ENCODE data around the gene ALDH1A1. TPM values are rescaled to one million over a fixed set of nuclear protein-coding genes. Genes with fewer than 3 reads are reported as not detected.
A peak's percentile ranks its signal among the peaks of the same experiment; 100 is the strongest.

The ALDH1A1 gene
- total and polyA plus RNA-seq, 9 of the 15 experiments (the other 6 are each of a cell fraction or from before 2014, with no cell fraction given), result 1.8 to 86.3 (median 24.4) TPM

DNA sequence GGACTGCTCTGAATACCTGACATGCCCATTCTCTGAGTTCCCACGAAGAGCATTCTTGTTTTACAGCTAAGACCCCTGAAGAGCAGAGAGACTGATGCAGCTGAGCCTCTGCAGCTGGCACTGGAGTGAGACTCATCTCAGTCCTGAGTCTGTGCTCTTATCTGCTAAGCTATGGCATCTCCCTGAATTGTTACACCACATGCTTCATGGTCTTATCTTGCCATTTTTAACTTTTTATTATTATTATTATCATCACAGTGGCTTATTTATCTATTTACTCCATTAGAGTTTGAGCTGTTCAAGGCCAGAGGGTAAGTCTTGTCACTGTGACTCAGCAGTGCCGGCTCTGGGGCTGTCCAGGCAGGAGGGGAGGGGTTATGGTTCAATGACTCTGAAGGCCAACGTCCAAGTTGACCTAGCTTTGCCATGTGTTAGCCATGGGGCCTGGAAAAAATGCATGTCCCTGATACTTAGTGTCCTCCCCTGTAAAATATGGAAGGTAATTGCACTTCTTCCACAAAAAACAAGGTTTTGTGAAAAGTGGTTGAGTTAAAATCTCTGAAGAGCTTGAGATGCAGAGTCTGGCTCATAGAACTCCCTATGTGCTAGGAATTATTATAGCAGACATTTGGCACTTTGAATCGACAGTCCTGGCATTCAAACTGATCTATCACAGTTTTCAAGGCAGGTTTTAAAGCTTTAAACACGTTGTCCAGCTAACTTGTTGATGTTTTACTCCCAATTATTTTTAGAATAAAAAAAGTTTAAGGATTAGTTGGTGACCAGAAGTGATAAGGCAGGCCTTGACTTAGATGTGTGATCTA lies 94.6 kb downstream of the ALDH1A1 start (continued):
- TF ChIP-seq NR2C1 (IDR thresholded peaks at IDR 0.05) (peak; percentile 73), NR2C1 (tag; IDR thresholded peaks at IDR 0.05) (peak; percentile 63; the same call in 1 of the 2 replicates), XRCC4 (IDR thresholded peaks at IDR 0.05; ENCODE audit: extremely low read depth, insufficient read depth, insufficient read length) (no peak), MYC (IDR thresholded peaks at IDR 0.05; ENCODE audit: low read depth, low read length) (peak; percentile 45; the same call in 1 of the 2 replicates), MYC (CRISPR knock-in tag; IDR thresholded peaks at IDR 0.05; ENCODE audit: borderline replicate concordance, low read depth) (no peak), ZNF197 (CRISPR knock-in tag; IDR thresholded peaks at IDR 0.05; ENCODE audit: low read depth) (no peak), CBX3 (IDR thresholded peaks at IDR 0.05; ENCODE audit: borderline replicate concordance in 1 of 2, low read length in 2 of 2) (peak in 1 of 2 experiments; percentile 20; a peak in 1 of 3 replicates), FOXJ2 (tag; IDR thresholded peaks at IDR 0.05) (peak; percentile 44; the same call in 1 of the 2 replicates), ATF7 (IDR thresholded peaks at IDR 0.05) (0 out of 2 replicates have a peak, but pooled peaks have one; percentile 12), L3MBTL2 (IDR thresholded peaks at IDR 0.05) (peak; percentile 82)
- TF ChIP-seq, protein P1, sequence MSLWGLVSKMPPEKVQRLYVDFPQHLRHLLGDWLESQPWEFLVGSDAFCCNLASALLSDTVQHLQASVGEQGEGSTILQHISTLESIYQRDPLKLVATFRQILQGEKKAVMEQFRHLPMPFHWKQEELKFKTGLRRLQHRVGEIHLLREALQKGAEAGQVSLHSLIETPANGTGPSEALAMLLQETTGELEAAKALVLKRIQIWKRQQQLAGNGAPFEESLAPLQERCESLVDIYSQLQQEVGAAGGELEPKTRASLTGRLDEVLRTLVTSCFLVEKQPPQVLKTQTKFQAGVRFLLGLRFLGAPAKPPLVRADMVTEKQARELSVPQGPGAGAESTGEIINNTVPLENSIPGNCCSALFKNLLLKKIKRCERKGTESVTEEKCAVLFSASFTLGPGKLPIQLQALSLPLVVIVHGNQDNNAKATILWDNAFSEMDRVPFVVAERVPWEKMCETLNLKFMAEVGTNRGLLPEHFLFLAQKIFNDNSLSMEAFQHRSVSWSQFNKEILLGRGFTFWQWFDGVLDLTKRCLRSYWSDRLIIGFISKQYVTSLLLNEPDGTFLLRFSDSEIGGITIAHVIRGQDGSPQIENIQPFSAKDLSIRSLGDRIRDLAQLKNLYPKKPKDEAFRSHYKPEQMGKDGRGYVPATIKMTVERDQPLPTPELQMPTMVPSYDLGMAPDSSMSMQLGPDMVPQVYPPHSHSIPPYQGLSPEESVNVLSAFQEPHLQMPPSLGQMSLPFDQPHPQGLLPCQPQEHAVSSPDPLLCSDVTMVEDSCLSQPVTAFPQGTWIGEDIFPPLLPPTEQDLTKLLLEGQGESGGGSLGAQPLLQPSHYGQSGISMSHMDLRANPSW (CRISPR knock-in tag; IDR thresholded peaks at IDR 0.05), result no peak
- TF ChIP-seq, protein P2, sequence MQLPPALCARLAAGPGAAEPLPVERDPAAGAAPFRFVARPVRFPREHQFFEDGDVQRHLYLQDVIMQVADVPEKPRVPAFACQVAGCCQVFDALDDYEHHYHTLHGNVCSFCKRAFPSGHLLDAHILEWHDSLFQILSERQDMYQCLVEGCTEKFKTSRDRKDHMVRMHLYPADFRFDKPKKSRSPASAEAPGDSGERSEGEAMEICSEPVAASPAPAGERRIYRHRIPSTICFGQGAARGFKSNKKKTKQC (CRISPR knock-in tag; IDR thresholded peaks at IDR 0.05), result no peak
- TF ChIP-seq, protein P3, sequence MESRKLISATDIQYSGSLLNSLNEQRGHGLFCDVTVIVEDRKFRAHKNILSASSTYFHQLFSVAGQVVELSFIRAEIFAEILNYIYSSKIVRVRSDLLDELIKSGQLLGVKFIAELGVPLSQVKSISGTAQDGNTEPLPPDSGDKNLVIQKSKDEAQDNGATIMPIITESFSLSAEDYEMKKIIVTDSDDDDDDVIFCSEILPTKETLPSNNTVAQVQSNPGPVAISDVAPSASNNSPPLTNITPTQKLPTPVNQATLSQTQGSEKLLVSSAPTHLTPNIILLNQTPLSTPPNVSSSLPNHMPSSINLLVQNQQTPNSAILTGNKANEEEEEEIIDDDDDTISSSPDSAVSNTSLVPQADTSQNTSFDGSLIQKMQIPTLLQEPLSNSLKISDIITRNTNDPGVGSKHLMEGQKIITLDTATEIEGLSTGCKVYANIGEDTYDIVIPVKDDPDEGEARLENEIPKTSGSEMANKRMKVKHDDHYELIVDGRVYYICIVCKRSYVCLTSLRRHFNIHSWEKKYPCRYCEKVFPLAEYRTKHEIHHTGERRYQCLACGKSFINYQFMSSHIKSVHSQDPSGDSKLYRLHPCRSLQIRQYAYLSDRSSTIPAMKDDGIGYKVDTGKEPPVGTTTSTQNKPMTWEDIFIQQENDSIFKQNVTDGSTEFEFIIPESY (CRISPR knock-in tag; IDR thresholded peaks at IDR 0.05), result no peak
- TF ChIP-seq, protein P4, sequence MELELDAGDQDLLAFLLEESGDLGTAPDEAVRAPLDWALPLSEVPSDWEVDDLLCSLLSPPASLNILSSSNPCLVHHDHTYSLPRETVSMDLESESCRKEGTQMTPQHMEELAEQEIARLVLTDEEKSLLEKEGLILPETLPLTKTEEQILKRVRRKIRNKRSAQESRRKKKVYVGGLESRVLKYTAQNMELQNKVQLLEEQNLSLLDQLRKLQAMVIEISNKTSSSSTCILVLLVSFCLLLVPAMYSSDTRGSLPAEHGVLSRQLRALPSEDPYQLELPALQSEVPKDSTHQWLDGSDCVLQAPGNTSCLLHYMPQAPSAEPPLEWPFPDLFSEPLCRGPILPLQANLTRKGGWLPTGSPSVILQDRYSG (tag; conservative IDR thresholded peaks at IDR 0.05; ENCODE audit: low read depth), result peak; percentile 59; the same call in 1 of the 2 replicates
- TF ChIP-seq, protein P5, sequence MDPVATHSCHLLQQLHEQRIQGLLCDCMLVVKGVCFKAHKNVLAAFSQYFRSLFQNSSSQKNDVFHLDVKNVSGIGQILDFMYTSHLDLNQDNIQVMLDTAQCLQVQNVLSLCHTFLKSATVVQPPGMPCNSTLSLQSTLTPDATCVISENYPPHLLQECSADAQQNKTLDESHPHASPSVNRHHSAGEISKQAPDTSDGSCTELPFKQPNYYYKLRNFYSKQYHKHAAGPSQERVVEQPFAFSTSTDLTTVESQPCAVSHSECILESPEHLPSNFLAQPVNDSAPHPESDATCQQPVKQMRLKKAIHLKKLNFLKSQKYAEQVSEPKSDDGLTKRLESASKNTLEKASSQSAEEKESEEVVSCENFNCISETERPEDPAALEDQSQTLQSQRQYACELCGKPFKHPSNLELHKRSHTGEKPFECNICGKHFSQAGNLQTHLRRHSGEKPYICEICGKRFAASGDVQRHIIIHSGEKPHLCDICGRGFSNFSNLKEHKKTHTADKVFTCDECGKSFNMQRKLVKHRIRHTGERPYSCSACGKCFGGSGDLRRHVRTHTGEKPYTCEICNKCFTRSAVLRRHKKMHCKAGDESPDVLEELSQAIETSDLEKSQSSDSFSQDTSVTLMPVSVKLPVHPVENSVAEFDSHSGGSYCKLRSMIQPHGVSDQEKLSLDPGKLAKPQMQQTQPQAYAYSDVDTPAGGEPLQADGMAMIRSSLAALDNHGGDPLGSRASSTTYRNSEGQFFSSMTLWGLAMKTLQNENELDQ (CRISPR knock-in tag; IDR thresholded peaks at IDR 0.05; ENCODE audit: borderline replicate concordance), result no peak
- TF ChIP-seq, protein P6, sequence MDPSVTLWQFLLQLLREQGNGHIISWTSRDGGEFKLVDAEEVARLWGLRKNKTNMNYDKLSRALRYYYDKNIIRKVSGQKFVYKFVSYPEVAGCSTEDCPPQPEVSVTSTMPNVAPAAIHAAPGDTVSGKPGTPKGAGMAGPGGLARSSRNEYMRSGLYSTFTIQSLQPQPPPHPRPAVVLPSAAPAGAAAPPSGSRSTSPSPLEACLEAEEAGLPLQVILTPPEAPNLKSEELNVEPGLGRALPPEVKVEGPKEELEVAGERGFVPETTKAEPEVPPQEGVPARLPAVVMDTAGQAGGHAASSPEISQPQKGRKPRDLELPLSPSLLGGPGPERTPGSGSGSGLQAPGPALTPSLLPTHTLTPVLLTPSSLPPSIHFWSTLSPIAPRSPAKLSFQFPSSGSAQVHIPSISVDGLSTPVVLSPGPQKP (CRISPR knock-in tag; IDR thresholded peaks at IDR 0.05), result no peak
